Measurements from ENCODE around the gene MKRN2OS.

GRCh38 chr3:12585181-12585580 lies 39.9 kb upstream of the MKRN2OS start:
- TF ChIP-seq, protein P1, sequence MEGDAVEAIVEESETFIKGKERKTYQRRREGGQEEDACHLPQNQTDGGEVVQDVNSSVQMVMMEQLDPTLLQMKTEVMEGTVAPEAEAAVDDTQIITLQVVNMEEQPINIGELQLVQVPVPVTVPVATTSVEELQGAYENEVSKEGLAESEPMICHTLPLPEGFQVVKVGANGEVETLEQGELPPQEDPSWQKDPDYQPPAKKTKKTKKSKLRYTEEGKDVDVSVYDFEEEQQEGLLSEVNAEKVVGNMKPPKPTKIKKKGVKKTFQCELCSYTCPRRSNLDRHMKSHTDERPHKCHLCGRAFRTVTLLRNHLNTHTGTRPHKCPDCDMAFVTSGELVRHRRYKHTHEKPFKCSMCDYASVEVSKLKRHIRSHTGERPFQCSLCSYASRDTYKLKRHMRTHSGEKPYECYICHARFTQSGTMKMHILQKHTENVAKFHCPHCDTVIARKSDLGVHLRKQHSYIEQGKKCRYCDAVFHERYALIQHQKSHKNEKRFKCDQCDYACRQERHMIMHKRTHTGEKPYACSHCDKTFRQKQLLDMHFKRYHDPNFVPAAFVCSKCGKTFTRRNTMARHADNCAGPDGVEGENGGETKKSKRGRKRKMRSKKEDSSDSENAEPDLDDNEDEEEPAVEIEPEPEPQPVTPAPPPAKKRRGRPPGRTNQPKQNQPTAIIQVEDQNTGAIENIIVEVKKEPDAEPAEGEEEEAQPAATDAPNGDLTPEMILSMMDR (IDR thresholded peaks at IDR 0.05; ENCODE audit: low read depth, low read length, missing input control), result no peak
- TF ChIP-seq MAX (IDR thresholded peaks at IDR 0.05) (no peak), ZBTB33 (IDR thresholded peaks at IDR 0.05) (no peak), RAD21 (IDR thresholded peaks at IDR 0.05) (no peak), GABPA (IDR thresholded peaks at IDR 0.05 in 1 of 2, conservative IDR thresholded peaks at IDR 0.05 in 1 of 2) (no peak), ATF3 (IDR thresholded peaks at IDR 0.05) (no peak), YY1 (IDR thresholded peaks at IDR 0.05) (no peak), TAF1 (conservative IDR thresholded peaks at IDR 0.05) (no peak)
- TF ChIP-seq, protein P2, sequence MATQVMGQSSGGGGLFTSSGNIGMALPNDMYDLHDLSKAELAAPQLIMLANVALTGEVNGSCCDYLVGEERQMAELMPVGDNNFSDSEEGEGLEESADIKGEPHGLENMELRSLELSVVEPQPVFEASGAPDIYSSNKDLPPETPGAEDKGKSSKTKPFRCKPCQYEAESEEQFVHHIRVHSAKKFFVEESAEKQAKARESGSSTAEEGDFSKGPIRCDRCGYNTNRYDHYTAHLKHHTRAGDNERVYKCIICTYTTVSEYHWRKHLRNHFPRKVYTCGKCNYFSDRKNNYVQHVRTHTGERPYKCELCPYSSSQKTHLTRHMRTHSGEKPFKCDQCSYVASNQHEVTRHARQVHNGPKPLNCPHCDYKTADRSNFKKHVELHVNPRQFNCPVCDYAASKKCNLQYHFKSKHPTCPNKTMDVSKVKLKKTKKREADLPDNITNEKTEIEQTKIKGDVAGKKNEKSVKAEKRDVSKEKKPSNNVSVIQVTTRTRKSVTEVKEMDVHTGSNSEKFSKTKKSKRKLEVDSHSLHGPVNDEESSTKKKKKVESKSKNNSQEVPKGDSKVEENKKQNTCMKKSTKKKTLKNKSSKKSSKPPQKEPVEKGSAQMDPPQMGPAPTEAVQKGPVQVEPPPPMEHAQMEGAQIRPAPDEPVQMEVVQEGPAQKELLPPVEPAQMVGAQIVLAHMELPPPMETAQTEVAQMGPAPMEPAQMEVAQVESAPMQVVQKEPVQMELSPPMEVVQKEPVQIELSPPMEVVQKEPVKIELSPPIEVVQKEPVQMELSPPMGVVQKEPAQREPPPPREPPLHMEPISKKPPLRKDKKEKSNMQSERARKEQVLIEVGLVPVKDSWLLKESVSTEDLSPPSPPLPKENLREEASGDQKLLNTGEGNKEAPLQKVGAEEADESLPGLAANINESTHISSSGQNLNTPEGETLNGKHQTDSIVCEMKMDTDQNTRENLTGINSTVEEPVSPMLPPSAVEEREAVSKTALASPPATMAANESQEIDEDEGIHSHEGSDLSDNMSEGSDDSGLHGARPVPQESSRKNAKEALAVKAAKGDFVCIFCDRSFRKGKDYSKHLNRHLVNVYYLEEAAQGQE (IDR thresholded peaks at IDR 0.05), result no peak

Measured in liver (tissue), 3 donors.